A549 (cell line): ENCODE data around the gene RAPGEF4. TPM values are rescaled to one million over a fixed set of nuclear protein-coding genes. Genes with fewer than 3 reads are reported as not detected.

Source experiments
- ATAC-seq, 2 experiments: fragments of 200-7000 bp in 1 of 2; fragments of >200 bp in 1 of 2; cut with Nextera tagmentation in 1 of 2; cut with Tn5 transposase in 1 of 2; 3 replicates each; pipeline versions ENCODE4 v1.8.0 to v1.9.1; 2018 to 2020; ENCODE audit warnings: mild to moderate bottlenecking in 1 of 2, moderate library complexity in 1 of 2
- CTCF ChIA-PET: fragments of 300-600 bp; sonication (Branson Sonifier 250); formaldehyde crosslinking; extraction: SDS; loops from one replicate; lab custom pipeline; 2021; ENCODE audit warnings: antibody characterized with exemption, inconsistent platforms; lab: Yijun Ruan, JAX
- POLR2A ChIA-PET: fragments of 350-600 bp; formaldehyde crosslinking; extraction: SDS; loops from one replicate; lab custom pipeline; 2021; ENCODE audit warnings: antibody characterized with exemption, inconsistent platforms; lab: Yijun Ruan, JAX
- DNase-seq, 2 experiments: peaks; one replicate each; pipeline versions ENCODE4 v3.0.0 to v3.0.0-alpha.2; 2011 to 2016; ENCODE audit warnings: low read depth in 1 of 2, low spot score in 1 of 2
- FAIRE-seq: peaks from 2 replicates; lab custom pipeline; 2011; peaks lifted over from hg19 to GRCh38; lab: Jason Lieb, UNC
- H3K27ac ChIP-seq, 2 experiments: fragments of >200 bp; sonication (Bioruptor Twin); formaldehyde crosslinking; 3 replicates each; pipeline ENCODE4 v1.5.1; 2016 to 2017
- H3K4me1 ChIP-seq: fragments of >200 bp; sonication (Bioruptor Twin); formaldehyde crosslinking; 3 replicates; pipeline ENCODE4 v1.6.1; 2016
- H3K4me2 ChIP-seq: fragments of >200 bp; sonication (Bioruptor Twin); formaldehyde crosslinking; 3 replicates; pipeline ENCODE4 v1.6.1; 2016
- H3K4me3 ChIP-seq: fragments of >200 bp; sonication (Bioruptor Twin); formaldehyde crosslinking; 3 replicates; pipeline ENCODE4 v1.5.1; 2016
- H3K9me3 ChIP-seq: fragments of >200 bp; sonication (Bioruptor Twin); formaldehyde crosslinking; 3 replicates; pipeline ENCODE4 v1.6.1; 2016
- CBX8 ChIP-seq: fragments of 200-600 bp; sonication (generic); IDR thresholded peaks from 2 replicates; pipeline ENCODE4 v1.6.1; 2016
- EP300 ChIP-seq, 2 experiments: fragments of >200 bp; sonication (Bioruptor Twin); formaldehyde crosslinking; IDR thresholded peaks; 2 replicates in 1 of 2; 3 replicates in 1 of 2; pipeline ENCODE4 v1.6.1; 2016 to 2017
- FOSL2 ChIP-seq, 2 experiments: fragments of 450-650 bp in 1 of 2; fragments of >200 bp in 1 of 2; sonication (Bioruptor Twin) in 1 of 2; formaldehyde crosslinking; IDR thresholded peaks; 2 replicates each; pipeline versions ENCODE4 v1.5.0 to v1.6.1; 2016 to 2020; ENCODE audit warnings: mild to moderate bottlenecking in 1 of 2, moderate library complexity in 1 of 2
- HDAC2 ChIP-seq: fragments of 200-600 bp; sonication (generic); IDR thresholded peaks from 2 replicates; pipeline ENCODE4 v1.6.1; 2016
- HEYL ChIP-seq: fragments of 250-450 bp; sonication (Bioruptor Pico); IDR thresholded peaks from 2 replicates; pipeline ENCODE4 v1.8.0; 2021; ENCODE audit warnings: mild to moderate bottlenecking, moderate library complexity
- HOXB13 ChIP-seq: fragments of 250-450 bp; sonication (Bioruptor Pico); IDR thresholded peaks from 2 replicates; pipeline ENCODE4 v1.5.0; 2020; ENCODE audit warnings: low read depth, mild to moderate bottlenecking, moderate library complexity
- JUNB ChIP-seq: fragments of >200 bp; sonication (Bioruptor Twin); formaldehyde crosslinking; IDR thresholded peaks from 2 replicates; pipeline ENCODE4 v1.6.1; 2016
- PHF8 ChIP-seq: fragments of 200-600 bp; sonication (generic); IDR thresholded peaks from 2 replicates; pipeline ENCODE4 v1.6.1; 2016; ENCODE audit warnings: low read depth, mild to moderate bottlenecking, antibody characterized with exemption, moderate library complexity, borderline replicate concordance
- POLR2AphosphoS2 ChIP-seq: conservative IDR thresholded peaks from 2 replicates; pipeline ENCODE4 v1.6.1; 2012; ENCODE audit warnings: low read length, improper control_type of control experiment, inconsistent platforms
- RCOR1 ChIP-seq: fragments of 150-350 bp; IDR thresholded peaks from 2 replicates; pipeline ENCODE4 v1.6.1; 2014; ENCODE audit warnings: antibody characterized with exemption, low read length, low read depth
- RFX5 ChIP-seq: fragments of 450-650 bp; IDR thresholded peaks from 2 replicates; pipeline ENCODE4 v1.7.1; 2014; ENCODE audit warnings: antibody characterized with exemption, mild to moderate bottlenecking, moderate library complexity
- RNF2 ChIP-seq: fragments of 200-600 bp; sonication (generic); IDR thresholded peaks from 2 replicates; pipeline ENCODE4 v1.6.1; 2016; ENCODE audit warnings: low read depth, mild to moderate bottlenecking, antibody characterized with exemption, moderate library complexity, borderline replicate concordance
- TFCP2L1 ChIP-seq: fragments of 250-450 bp; sonication (Bioruptor Pico); IDR thresholded peaks from 2 replicates; pipeline ENCODE4 v1.5.0; 2021; ENCODE audit warnings: mild to moderate bottlenecking
- TP53 ChIP-seq: fragments of 250-450 bp; sonication (Bioruptor Pico); IDR thresholded peaks from 2 replicates; pipeline ENCODE4 v1.5.0; 2021; ENCODE audit warnings: mild to moderate bottlenecking, moderate library complexity
- ZC3H11A ChIP-seq: fragments of 450-650 bp; IDR thresholded peaks from 2 replicates; pipeline ENCODE4 v1.6.1; 2014; ENCODE audit warnings: antibody characterized with exemption, mild to moderate bottlenecking
- ZFP36 ChIP-seq: fragments of 450-650 bp; IDR thresholded peaks from 2 replicates; pipeline ENCODE4 v1.6.1; 2014; ENCODE audit warnings: borderline replicate concordance; ENCODE audit not compliant: partially characterized antibody
- WGBS: methylation state at CpG from one replicate; pipeline ENCODE4 v1.1.6; 2017; ENCODE audit errors: missing lambda C conversion rate; 5-methylcytosine and 5-hydroxymethylcytosine counted together
- polyA plus RNA-seq, 4 experiments: library from polyadenylated mRNA; depleted of rRNA in 3 of 4; stranded (reverse); fragments of >200 nt; fragmentation: RNase III in 1 of 4; extraction: RNeasy Plus Mini Kit Qiagen cat#74134 plus additional on column Dnase treatment in 1 of 4; gene quantifications; 2 replicates in 3 of 4; 3 replicates in 1 of 4; pipeline ENCODE4 v1.2.3, GENCODE V29; 2011 to 2017
- TF ChIP-seq, protein P1 (sequence below): fragments of 450-650 bp; IDR thresholded peaks from 2 replicates; pipeline ENCODE4 v1.6.1; 2014; ENCODE audit warnings: antibody characterized with exemption
- TF ChIP-seq, protein P2 (sequence below): fragments of >200 bp; sonication (Bioruptor Twin); formaldehyde crosslinking; IDR thresholded peaks from 3 replicates; pipeline ENCODE4 v1.5.1; 2016
- TF ChIP-seq, protein P3 (sequence below): fragments of 200-600 bp; sonication (generic); IDR thresholded peaks from 2 replicates; pipeline ENCODE4 v1.6.1; 2016; ENCODE audit warnings: antibody characterized with exemption, mild to moderate bottlenecking, moderate library complexity
- TF ChIP-seq, protein P4 (sequence below): fragments of >200 bp; sonication (Bioruptor Twin); formaldehyde crosslinking; IDR thresholded peaks from 3 replicates; pipeline ENCODE4 v1.6.1; 2016
- TF ChIP-seq, protein P5 (sequence below): IDR thresholded peaks from 2 replicates; pipeline ENCODE4 v1.6.1; 2012

Gene RAPGEF4
- polyA plus RNA-seq, 2 of the 4 experiments (the other 2 are of a cell fraction), result 0.18 to 1.1 TPM

DNA sequence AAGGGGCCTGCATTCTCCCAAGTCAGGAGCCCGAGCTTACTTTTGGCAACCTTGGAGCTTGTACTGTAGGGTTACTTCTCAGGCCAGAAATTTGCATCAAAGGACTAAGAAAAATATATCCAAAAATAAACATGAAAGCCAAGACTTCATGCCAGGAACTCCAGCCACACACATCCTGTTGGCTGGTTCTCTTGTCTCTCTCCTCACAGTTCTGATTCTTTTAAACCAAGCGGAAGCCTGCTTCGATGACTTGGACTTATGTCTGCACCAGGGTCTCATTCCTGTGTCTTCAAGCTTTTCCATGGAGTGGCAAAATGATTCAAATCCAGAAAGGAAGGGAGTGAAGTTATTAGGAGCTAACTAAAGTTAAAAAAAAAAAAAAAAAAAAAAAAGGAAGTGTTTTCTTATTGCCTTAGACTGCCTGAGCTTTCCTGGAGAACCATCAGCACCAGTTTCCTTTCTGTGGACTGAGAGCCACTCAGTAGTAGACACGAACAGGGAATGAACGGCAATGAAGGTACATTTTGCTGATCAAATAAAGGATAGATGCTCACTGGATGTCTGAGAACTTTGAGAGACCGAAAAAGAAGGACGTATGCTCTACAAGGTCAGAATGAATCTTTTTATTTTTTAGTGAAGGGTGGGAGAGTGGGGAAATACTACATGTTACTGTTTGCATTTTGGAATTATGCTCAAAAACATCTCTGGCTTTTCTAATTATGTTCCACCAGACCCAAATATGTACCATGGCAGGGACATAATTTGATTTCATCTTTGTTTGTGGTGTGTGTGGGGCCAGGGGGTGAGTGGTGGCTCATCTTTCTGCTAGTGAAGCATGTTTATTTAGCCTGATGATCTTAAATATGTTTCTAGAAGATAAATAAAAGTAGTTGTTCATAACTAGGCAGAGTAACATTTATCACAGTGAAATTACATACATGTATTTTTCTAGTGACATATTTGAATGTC, 86.0 kb downstream of the RAPGEF4 start:
- WGBS, result 78% methylated on average over 7 of the region's 7 CpGs
- CTCF ChIA-PET, result interaction anchor here (0.7 to 5.5 kb wide), 4 partner anchors 9 to 110 kb away, joined by 3 to 25 read pairs (median 5); no protein-coding TSS in a partner anchor
- POLR2A ChIA-PET, result no interaction called here

DNA sequence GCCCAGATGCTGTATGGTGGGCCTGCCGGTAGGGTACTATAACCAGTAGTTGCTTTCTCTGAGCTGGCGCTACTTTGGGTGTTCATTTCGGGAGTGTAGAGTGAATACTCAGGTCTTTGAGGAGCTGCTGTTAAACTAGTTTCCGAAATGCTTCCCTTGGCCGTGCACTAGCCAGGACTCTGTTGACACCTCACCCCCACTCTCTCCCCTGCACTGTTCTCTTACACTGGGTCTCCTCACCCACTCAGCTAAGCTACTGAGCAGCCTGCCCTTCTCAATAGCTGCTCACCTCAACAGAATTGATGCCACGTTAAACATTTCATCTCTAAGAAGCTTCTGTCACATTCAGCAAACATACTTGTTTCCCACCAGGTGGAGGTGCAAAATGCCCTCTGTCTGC, 86.9 kb downstream of the RAPGEF4 start:
- WGBS, result 83% methylated on average over 6 of the region's 6 CpGs
- Histone ChIP-seq H3K4me2 (no peak overlapping the region), H3K9me3 (no peaks in the 10 kb centered on the region), H3K4me1 (no peaks in the 10 kb centered on the region), H3K4me3 (no peak overlapping the region), H3K27ac (no peak overlapping the region)
- TF ChIP-seq, protein P1, sequence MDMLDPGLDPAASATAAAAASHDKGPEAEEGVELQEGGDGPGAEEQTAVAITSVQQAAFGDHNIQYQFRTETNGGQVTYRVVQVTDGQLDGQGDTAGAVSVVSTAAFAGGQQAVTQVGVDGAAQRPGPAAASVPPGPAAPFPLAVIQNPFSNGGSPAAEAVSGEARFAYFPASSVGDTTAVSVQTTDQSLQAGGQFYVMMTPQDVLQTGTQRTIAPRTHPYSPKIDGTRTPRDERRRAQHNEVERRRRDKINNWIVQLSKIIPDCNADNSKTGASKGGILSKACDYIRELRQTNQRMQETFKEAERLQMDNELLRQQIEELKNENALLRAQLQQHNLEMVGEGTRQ, result no peak
- TF ChIP-seq EP300 (IDR thresholded peaks at IDR 0.05), result no peak
- TF ChIP-seq, protein P2, sequence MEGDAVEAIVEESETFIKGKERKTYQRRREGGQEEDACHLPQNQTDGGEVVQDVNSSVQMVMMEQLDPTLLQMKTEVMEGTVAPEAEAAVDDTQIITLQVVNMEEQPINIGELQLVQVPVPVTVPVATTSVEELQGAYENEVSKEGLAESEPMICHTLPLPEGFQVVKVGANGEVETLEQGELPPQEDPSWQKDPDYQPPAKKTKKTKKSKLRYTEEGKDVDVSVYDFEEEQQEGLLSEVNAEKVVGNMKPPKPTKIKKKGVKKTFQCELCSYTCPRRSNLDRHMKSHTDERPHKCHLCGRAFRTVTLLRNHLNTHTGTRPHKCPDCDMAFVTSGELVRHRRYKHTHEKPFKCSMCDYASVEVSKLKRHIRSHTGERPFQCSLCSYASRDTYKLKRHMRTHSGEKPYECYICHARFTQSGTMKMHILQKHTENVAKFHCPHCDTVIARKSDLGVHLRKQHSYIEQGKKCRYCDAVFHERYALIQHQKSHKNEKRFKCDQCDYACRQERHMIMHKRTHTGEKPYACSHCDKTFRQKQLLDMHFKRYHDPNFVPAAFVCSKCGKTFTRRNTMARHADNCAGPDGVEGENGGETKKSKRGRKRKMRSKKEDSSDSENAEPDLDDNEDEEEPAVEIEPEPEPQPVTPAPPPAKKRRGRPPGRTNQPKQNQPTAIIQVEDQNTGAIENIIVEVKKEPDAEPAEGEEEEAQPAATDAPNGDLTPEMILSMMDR, result no peak
- no peak for TF ChIP-seq ZFP36
- no peak for TF ChIP-seq HEYL (CRISPR knock-in tag)
- TF ChIP-seq HDAC2, result no peak
- no peak for TF ChIP-seq HOXB13
- TF ChIP-seq, protein P3, sequence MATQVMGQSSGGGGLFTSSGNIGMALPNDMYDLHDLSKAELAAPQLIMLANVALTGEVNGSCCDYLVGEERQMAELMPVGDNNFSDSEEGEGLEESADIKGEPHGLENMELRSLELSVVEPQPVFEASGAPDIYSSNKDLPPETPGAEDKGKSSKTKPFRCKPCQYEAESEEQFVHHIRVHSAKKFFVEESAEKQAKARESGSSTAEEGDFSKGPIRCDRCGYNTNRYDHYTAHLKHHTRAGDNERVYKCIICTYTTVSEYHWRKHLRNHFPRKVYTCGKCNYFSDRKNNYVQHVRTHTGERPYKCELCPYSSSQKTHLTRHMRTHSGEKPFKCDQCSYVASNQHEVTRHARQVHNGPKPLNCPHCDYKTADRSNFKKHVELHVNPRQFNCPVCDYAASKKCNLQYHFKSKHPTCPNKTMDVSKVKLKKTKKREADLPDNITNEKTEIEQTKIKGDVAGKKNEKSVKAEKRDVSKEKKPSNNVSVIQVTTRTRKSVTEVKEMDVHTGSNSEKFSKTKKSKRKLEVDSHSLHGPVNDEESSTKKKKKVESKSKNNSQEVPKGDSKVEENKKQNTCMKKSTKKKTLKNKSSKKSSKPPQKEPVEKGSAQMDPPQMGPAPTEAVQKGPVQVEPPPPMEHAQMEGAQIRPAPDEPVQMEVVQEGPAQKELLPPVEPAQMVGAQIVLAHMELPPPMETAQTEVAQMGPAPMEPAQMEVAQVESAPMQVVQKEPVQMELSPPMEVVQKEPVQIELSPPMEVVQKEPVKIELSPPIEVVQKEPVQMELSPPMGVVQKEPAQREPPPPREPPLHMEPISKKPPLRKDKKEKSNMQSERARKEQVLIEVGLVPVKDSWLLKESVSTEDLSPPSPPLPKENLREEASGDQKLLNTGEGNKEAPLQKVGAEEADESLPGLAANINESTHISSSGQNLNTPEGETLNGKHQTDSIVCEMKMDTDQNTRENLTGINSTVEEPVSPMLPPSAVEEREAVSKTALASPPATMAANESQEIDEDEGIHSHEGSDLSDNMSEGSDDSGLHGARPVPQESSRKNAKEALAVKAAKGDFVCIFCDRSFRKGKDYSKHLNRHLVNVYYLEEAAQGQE, result no peak
- TF ChIP-seq RNF2, result no peak
- TF ChIP-seq, protein P4, sequence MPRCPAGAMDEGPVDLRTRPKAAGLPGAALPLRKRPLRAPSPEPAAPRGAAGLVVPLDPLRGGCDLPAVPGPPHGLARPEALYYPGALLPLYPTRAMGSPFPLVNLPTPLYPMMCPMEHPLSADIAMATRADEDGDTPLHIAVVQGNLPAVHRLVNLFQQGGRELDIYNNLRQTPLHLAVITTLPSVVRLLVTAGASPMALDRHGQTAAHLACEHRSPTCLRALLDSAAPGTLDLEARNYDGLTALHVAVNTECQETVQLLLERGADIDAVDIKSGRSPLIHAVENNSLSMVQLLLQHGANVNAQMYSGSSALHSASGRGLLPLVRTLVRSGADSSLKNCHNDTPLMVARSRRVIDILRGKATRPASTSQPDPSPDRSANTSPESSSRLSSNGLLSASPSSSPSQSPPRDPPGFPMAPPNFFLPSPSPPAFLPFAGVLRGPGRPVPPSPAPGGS, result no peak
- TF ChIP-seq PHF8, result no peak
- no peak for TF ChIP-seq RFX5
- no peak for TF ChIP-seq JUNB
- TF ChIP-seq RCOR1, result no peak
- FAIRE-seq (no peak), DNase-seq (no peak), ATAC-seq (no peak)
- ChIA-PET POLR2A (no interaction called here), CTCF (interaction anchor here (1.4 to 5.5 kb wide), 2 partner anchors 10 to 109 kb away, joined by 3 to 25 read pairs; no protein-coding TSS in a partner anchor)

More for the DNA sequence above, 86.0 kb downstream of the RAPGEF4 start:
- FAIRE-seq (no peak), DNase-seq (no peak), ATAC-seq (no peak)
- Histone ChIP-seq H3K4me2 (no peak overlapping the region), H3K4me1 (no peaks in the 10 kb centered on the region), H3K27ac (no peak overlapping the region), H3K9me3 (no peaks in the 10 kb centered on the region), H3K4me3 (no peak overlapping the region)
- TF ChIP-seq CBX8, result no peak
- no peak for TF ChIP-seq FOSL2 (IDR thresholded peaks at IDR 0.05)
- TF ChIP-seq FOSL2 (CRISPR knock-in tag; IDR thresholded peaks at IDR 0.05), result no peak
- TF ChIP-seq, protein P2, result no peak
- TF ChIP-seq PHF8, result no peak
- TF ChIP-seq TP53 (CRISPR knock-in tag), result no peak
- no peak for TF ChIP-seq TFCP2L1
- no peak for TF ChIP-seq POLR2AphosphoS2
- TF ChIP-seq, protein P5, sequence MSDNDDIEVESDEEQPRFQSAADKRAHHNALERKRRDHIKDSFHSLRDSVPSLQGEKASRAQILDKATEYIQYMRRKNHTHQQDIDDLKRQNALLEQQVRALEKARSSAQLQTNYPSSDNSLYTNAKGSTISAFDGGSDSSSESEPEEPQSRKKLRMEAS, result no peak
- TF ChIP-seq ZC3H11A, result no peak
- TF ChIP-seq EP300 (IDR thresholded peaks at IDR 0.05), result no peak
